ENCODE measurements around the gene MAP7.

DNA sequence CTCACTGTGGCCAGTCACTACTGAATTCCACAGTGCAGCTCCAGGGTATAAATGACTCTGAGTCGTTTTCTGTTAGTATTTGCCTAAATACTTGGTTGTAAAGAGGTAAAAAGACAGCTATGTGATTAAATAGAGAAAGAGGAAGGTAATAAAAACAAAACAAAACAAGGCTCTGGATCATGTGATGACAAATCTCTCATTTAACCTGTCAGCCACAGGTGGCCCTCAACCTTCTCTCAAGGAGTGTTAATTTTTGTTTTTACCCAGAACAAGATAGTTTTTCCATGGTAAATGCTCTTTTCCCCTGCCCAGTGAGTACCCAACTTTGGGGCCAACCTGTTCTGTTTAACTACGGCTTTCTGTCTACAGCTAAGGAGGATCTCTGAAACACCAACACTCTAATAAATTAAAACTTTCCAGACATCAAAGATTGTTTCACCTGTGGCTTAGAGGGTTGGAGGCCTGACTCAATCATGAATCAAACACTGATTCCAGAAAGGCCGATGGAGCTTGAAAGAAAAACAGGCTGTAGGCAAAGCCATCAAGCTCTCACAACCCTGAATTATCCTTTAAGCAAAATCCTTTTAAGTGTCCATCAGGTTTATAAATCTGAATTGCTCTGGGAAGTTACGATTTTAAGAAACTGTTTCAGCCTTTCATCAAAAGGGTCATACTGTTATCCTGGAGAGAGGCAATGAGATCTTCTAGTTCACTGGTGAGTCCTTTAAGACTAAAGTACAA lies 179.1 kb downstream of the MAP7 start:
- TF ChIP-seq ZNF138 (CRISPR knock-in tag; IDR thresholded peaks at IDR 0.05; ENCODE audit: low read depth) (no peak), ZNF564 (CRISPR knock-in tag; IDR thresholded peaks at IDR 0.05) (no peak), TAF15 (IDR thresholded peaks at IDR 0.05; ENCODE audit: low read depth, low read length, poor library complexity, severe bottlenecking) (no peak)
- TF ChIP-seq, protein P1, sequence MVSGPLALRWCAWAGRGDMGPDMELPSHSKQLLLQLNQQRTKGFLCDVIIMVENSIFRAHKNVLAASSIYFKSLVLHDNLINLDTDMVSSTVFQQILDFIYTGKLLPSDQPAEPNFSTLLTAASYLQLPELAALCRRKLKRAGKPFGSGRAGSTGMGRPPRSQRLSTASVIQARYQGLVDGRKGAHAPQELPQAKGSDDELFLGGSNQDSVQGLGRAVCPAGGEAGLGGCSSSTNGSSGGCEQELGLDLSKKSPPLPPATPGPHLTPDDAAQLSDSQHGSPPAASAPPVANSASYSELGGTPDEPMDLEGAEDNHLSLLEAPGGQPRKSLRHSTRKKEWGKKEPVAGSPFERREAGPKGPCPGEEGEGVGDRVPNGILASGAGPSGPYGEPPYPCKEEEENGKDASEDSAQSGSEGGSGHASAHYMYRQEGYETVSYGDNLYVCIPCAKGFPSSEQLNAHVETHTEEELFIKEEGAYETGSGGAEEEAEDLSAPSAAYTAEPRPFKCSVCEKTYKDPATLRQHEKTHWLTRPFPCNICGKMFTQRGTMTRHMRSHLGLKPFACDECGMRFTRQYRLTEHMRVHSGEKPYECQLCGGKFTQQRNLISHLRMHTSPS (CRISPR knock-in tag; IDR thresholded peaks at IDR 0.05; ENCODE audit: low read depth) = no peak

Data from HepG2 (cell line).